ENCODE data around the gene KRT74.

The KRT74 gene

GRCh38 chr12:52551216-52551865 is 22.3 kb downstream of the KRT74 start:
- TF ChIP-seq SIN3A (IDR thresholded peaks at IDR 0.05; ENCODE audit: borderline replicate concordance, insufficient read depth, low read length) (no peak), POLR2AphosphoS5 (IDR thresholded peaks at IDR 0.05; ENCODE audit: low read depth, low read length) (no peak), FOXP2 (optimal IDR thresholded peaks at IDR 0.05; ENCODE audit: borderline replicate concordance, extremely low read depth, extremely low read length, insufficient read depth) (no peak), TAF1 (IDR thresholded peaks at IDR 0.05; ENCODE audit: borderline replicate concordance, insufficient read depth, low read length) (no peak), REST (IDR thresholded peaks at IDR 0.05; ENCODE audit: insufficient read depth in 1 of 2, low read depth in 2 of 2, low read length in 2 of 2) (no peak)

- TF ChIP-seq FOXP2 (optimal IDR thresholded peaks at IDR 0.05; ENCODE audit: borderline replicate concordance, extremely low read depth, extremely low read length, insufficient read depth) (no peak), POLR2AphosphoS5 (IDR thresholded peaks at IDR 0.05; ENCODE audit: low read depth, low read length) (no peak), TAF1 (IDR thresholded peaks at IDR 0.05; ENCODE audit: borderline replicate concordance, insufficient read depth, low read length) (no peak), REST (IDR thresholded peaks at IDR 0.05; ENCODE audit: insufficient read depth in 1 of 2, low read depth in 2 of 2, low read length in 2 of 2) (no peak), SIN3A (IDR thresholded peaks at IDR 0.05; ENCODE audit: borderline replicate concordance, insufficient read depth, low read length) (no peak)
These were observed 27.5 kb downstream of the KRT74 start for GRCh38 chr12:52546126-52546525.

GRCh38 chr12:52543985-52544883 is 29.4 kb downstream of the KRT74 start:
- no peak for TF ChIP-seq FOXP2 (optimal IDR thresholded peaks at IDR 0.05; ENCODE audit: borderline replicate concordance, extremely low read depth, extremely low read length, insufficient read depth)
- TF ChIP-seq TAF1 (IDR thresholded peaks at IDR 0.05; ENCODE audit: borderline replicate concordance, insufficient read depth, low read length), result no peak
- TF ChIP-seq REST (IDR thresholded peaks at IDR 0.05; ENCODE audit: insufficient read depth in 1 of 2, low read depth in 2 of 2, low read length in 2 of 2), result no peak

- no peak for TF ChIP-seq TAF1 (IDR thresholded peaks at IDR 0.05; ENCODE audit: borderline replicate concordance, insufficient read depth, low read length)
- TF ChIP-seq SIN3A (IDR thresholded peaks at IDR 0.05; ENCODE audit: borderline replicate concordance, insufficient read depth, low read length), result no peak
- no peak for TF ChIP-seq FOXP2 (optimal IDR thresholded peaks at IDR 0.05; ENCODE audit: borderline replicate concordance, extremely low read depth, extremely low read length, insufficient read depth)
- no peak for TF ChIP-seq POLR2AphosphoS5 (IDR thresholded peaks at IDR 0.05; ENCODE audit: low read depth, low read length)
- TF ChIP-seq REST (IDR thresholded peaks at IDR 0.05; ENCODE audit: insufficient read depth in 1 of 2, low read depth in 2 of 2, low read length in 2 of 2), result no peak
These were observed 30.8 kb downstream of the KRT74 start for GRCh38 chr12:52542785-52543318.

Measured in PFSK-1 (cell line).